AG04450 (cell line): ENCODE results near the gene WAC. TPM values are rescaled to one million over a fixed set of nuclear protein-coding genes. Genes with fewer than 3 reads are reported as not detected.

Experiments
- CTCF ChIA-PET: fragments of 300-600, 350-600 bp; formaldehyde crosslinking; extraction: SDS; loops from one replicate; lab custom pipeline; 2022; ENCODE audit warnings: antibody characterized with exemption, inconsistent platforms; lab: Charles Lee
- POLR2A ChIA-PET: fragments of 350-600 bp; formaldehyde crosslinking; extraction: SDS; loops from one replicate; lab custom pipeline; 2021; ENCODE audit warnings: antibody characterized with exemption, inconsistent platforms; lab: Yijun Ruan, JAX
- DNase-seq: peaks from one replicate; pipeline ENCODE4 v3.0.0-alpha.2; 2011; ENCODE audit warnings: low read depth, low spot score
- H3K27ac ChIP-seq: one replicate; pipeline ENCODE4 v1.5.1; 2012; ENCODE audit warnings: low read depth, low read length, control low read depth
- H3K27me3 ChIP-seq: one replicate; pipeline ENCODE4 v1.6.0; 2012; ENCODE audit warnings: low read length; ENCODE audit not compliant: control insufficient read depth, insufficient read depth
- H3K4me3 ChIP-seq: 2 replicates; pipeline ENCODE4 v1.5.1; 2011; ENCODE audit warnings: mild to moderate bottlenecking, low read depth, low read length, control low read depth
- H3K9me3 ChIP-seq: 2 replicates; pipeline ENCODE4 v1.5.1; 2012; ENCODE audit warnings: low read length; ENCODE audit not compliant: control insufficient read depth, insufficient read depth
- CTCF ChIP-seq: IDR thresholded peaks from 2 replicates; pipeline ENCODE4 v1.5.1; 2011; ENCODE audit warnings: low read depth, low read length, control low read depth, inconsistent platforms
- polyA plus RNA-seq: library from polyadenylated mRNA; depleted of rRNA; stranded (reverse); fragments of >200 nt; gene quantifications from 2 replicates; pipeline ENCODE4 v1.2.3, GENCODE V29; 2011

Gene WAC
- polyA plus RNA-seq, 1 experiment = 90.5 TPM

GRCh38 chr10:28558186-28558585 is 25.3 kb downstream of the WAC start:
- CTCF ChIA-PET = no interaction called here
- POLR2A ChIA-PET = interaction anchor here (0.7 to 0.9 kb wide), 2 partner anchors 12 to 26 kb away, joined by 4 to 5 read pairs; no protein-coding TSS in a partner anchor
- H3K9me3 ChIP-seq = no peaks in the 10 kb centered on the region
- no peak for DNase-seq
- H3K27ac ChIP-seq = no peak overlapping the region
- H3K4me3 ChIP-seq = no peak overlapping the region
- H3K27me3 ChIP-seq = no peaks in the 10 kb centered on the region
- TF ChIP-seq CTCF = no peak

DNA sequence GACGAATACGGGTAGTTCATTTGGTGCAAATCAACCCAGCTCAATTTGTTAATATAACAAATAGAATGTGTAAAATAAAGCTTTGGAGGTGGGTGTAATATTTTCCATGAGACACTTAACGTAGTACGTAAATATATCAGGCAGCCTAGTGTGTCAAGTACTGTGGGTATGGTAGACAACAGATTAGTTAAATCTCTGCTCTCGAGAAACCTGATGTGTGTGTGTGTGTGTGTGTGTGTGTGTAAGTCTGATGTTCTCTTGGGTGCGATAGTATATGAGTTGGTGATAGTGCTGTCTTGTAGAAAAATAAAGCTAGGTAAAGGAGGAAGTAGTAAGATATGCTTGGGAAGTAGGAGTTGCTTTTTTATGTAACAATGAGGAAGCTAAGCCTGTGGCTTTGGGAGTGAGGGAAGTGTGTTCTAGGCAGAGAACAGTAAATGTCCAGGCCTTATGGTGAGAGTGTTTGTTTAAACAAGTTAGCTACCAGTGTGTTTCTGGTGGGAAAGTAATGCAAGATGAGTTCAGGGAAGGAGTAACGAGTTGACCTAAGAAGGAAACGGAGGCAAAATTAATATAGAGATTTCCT is 26.1 kb downstream of the WAC start:
- POLR2A ChIA-PET = interaction anchor here (0.7 to 1.2 kb wide), 3 partner anchors 11 to 25 kb away, joined by 3 to 5 read pairs (median 4); no protein-coding TSS in a partner anchor
- no peak for DNase-seq
- H3K27ac ChIP-seq = no peak overlapping the region
- no peaks in the 10 kb centered on the region for H3K27me3 ChIP-seq
- TF ChIP-seq CTCF = no peak
- H3K4me3 ChIP-seq = no peak overlapping the region
- CTCF ChIA-PET = no interaction called here
- H3K9me3 ChIP-seq = no peaks in the 10 kb centered on the region

DNA sequence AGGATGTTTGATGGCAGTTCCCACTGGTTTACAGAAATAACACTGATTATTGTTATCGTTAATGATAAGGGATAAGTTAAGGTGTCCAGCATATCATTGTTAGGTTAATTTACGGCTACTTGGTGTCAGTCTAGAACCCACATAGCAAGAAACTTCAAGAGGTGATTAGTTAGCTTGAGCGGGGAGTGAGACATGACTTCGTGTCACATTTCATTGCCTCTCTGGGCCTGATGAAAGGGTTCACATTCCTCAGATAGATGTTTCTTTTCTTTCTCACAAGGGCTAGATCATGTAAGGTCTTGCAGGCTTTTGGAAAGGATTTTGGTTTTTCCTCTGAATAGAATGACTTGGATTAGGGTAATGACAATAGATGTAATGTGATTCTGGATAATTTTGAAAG is 26.7 kb downstream of the WAC start:
- Histone ChIP-seq H3K9me3 (no peaks in the 10 kb centered on the region), H3K27me3 (no peaks in the 10 kb centered on the region), H3K4me3 (no peak overlapping the region), H3K27ac (no peak overlapping the region)
- no peak for DNase-seq
- ChIA-PET CTCF (no interaction called here), POLR2A (interaction anchor here (1.2 kb wide), 1 partner anchor 23 kb away, joined by 3 read pairs; no protein-coding TSS in a partner anchor)
- no peak for TF ChIP-seq CTCF

DNA sequence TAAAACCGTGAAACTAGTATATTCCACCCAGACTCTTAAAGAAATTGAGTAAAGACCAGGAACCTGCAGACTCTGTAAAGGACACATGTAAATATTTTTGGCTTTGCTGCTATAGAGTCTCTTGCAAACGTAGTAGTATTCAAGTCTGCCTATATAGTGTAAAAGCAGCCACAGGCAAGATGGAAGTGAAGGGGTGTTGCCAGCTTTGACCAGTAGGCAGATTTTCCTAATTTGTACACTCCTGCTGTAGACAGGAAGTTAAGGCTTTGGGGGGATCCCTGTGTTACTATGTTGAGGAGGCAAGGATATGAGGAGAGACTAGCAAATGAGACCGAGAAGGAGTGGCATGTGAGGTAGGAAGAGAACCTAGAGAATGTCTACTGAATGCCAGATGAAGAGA is 27.7 kb downstream of the WAC start:
- no peak for TF ChIP-seq CTCF
- no peak overlapping the region for H3K27ac ChIP-seq
- CTCF ChIA-PET = no interaction called here
- POLR2A ChIA-PET = no interaction called here
- H3K9me3 ChIP-seq = no peaks in the 10 kb centered on the region
- H3K4me3 ChIP-seq = no peak overlapping the region
- H3K27me3 ChIP-seq = no peaks in the 10 kb centered on the region
- DNase-seq = no peak

DNA sequence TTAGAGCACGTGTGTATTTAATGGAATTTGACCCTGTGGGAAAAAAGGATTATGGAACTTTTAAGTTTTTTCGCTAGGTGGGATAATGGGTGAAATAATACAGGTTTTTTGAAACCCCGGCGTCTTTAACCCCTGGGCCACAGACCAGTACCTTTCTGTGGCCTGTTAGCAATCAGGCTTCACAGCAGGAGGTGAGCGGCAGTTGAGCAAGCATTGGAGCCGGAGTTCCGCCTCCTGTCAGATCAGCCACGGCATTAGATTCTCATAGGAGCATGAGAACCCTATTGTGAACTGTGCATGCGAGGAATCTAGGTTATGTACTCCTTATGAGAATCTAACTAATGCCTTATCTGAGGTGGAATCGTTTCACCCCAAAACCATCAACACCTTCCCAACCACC is 28.6 kb downstream of the WAC start:
- no peak for TF ChIP-seq CTCF
- POLR2A ChIA-PET = no interaction called here
- DNase-seq = no peak
- Histone ChIP-seq H3K4me3 (no peak overlapping the region), H3K9me3 (no peaks in the 10 kb centered on the region), H3K27ac (no peak overlapping the region), H3K27me3 (no peaks in the 10 kb centered on the region)
- CTCF ChIA-PET = no interaction called here
